Ovary (tissue), 3 donors: ENCODE results near the gene LYAR.

Experiments used
- EP300 ChIP-seq: sonication (generic); formaldehyde crosslinking; IDR thresholded peaks from one replicate; pipeline ENCODE4 v1.6.1; 2017; ENCODE audit warnings: antibody characterized with exemption
- POLR2A ChIP-seq: fragments of 450-650 bp; IDR thresholded peaks from one replicate; pipeline ENCODE4 v1.6.1; 2017; ENCODE audit warnings: antibody characterized with exemption, mild to moderate bottlenecking, moderate library complexity
- TF ChIP-seq, protein P1 (sequence below), 3 donors: fragments of 450-650 bp in 2 of 3; fragments of 200-600 bp in 1 of 3; IDR thresholded peaks; one replicate each; pipeline versions ENCODE4 v1.5.1 to v1.8.0; 2016 to 2022; ENCODE audit warnings: antibody characterized with exemption in 3 of 3, mild to moderate bottlenecking in 1 of 3
- donor health status: DM: no; HTN: no; CAD: no.

- TF ChIP-seq, protein P1, sequence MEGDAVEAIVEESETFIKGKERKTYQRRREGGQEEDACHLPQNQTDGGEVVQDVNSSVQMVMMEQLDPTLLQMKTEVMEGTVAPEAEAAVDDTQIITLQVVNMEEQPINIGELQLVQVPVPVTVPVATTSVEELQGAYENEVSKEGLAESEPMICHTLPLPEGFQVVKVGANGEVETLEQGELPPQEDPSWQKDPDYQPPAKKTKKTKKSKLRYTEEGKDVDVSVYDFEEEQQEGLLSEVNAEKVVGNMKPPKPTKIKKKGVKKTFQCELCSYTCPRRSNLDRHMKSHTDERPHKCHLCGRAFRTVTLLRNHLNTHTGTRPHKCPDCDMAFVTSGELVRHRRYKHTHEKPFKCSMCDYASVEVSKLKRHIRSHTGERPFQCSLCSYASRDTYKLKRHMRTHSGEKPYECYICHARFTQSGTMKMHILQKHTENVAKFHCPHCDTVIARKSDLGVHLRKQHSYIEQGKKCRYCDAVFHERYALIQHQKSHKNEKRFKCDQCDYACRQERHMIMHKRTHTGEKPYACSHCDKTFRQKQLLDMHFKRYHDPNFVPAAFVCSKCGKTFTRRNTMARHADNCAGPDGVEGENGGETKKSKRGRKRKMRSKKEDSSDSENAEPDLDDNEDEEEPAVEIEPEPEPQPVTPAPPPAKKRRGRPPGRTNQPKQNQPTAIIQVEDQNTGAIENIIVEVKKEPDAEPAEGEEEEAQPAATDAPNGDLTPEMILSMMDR (IDR thresholded peaks at IDR 0.05): no peak
- TF ChIP-seq POLR2A (no peak), EP300 (no peak)
Observed at GRCh38 chr4:4269331-4269731, 20.6 kb downstream of the LYAR start.
